Nucleus accumbens (tissue), 56 donors: Measurements from ENCODE around the gene PDAP1.
"Not testable (repeated sequence)": the region's sequence is repeated elsewhere in the genome, so short reads cannot be mapped to it uniquely, and the experiment has no call there.

ENCODE experiments used
- DNase-seq, 56 donors: peaks; one replicate each; lab custom pipeline; 2025; lab: John Stamatoyannopoulos, UW

The PDAP1 gene

DNA sequence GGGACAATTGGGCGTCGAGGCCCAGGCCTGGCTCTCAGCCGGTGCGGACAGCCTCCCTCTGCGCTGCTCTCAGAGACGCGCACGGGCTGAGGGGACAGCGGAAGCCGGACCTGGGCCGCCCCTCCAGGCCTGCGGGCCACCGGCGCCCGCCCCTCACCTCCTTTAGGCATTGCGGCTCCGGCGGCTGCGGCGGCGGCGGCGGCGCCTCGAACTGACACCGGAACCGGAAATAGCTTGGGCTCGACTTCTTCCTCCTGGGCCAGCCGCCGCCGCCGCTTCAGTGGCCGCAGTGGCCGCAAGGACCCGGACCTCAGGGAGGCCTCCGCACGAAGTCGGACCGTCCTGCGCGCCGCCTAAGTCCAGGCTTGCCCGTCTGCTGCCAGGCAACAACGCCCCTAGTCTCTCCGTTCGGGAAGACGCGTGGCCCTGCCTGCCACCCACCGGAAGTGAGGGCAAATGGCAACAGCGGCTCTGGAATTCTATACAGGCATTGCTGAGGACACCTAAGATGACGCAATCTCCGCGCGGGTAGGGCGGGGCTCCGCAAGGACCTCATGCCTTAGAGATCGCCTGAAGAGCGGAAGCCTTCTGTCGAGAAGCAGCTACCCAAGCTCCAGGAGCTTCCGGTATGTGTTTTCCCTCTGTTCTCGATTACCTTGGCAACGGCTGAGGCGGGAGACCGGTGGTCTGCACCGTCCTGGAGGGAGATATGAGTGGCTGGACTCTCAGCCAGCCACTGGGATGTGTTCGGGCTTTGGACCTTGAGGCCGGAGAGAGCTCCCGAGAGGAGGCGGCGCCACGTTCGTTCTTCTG is at the start of gene PDAP1, which contains the start of gene BUD31:
PDAP1 (minus strand) TSS at position 219 of the 813 bp plus-strand sequence; CDS start at position 170, 49 bp downstream.
BUD31 (plus strand) TSS at position 591 of the 813 bp plus-strand sequence. CDS start 2,124 bp downstream, outside the sequence.
- peak; percentile 73 to 100 (median 94) for DNase-seq

GRCh38 chr7:99457650-99458493 is 49.5 kb upstream of the PDAP1 start:
- no peak for DNase-seq

DNA sequence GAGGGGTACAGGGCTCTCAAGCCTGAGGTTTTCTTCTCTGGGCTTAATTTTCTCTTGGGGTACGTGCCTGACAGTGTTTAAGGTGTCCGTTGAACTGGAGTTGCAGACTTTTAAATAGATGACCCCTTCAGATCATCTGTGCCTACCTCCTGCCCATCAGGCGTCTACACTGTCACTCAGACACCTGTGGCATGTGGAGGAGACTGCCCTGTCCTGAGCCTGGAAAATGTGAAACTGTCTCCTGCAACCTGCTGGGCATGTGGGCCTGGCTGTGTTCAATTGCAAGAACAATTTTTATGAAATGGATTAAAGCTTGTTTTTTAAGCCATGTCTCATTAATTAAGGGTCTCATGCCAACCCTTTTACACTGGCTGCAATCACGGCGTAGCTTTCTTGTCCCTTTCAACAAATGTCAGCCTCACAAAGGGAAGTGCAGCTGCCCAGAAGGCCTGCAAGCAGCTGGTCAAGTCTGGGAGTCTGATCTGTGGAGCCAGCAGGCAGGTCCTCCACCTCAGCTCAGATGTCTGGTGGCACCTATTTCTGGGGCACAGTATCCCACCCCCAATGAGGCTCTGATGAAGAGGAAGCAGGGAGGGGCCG is 48.8 kb upstream of the PDAP1 start:
- no peak for DNase-seq

DNA sequence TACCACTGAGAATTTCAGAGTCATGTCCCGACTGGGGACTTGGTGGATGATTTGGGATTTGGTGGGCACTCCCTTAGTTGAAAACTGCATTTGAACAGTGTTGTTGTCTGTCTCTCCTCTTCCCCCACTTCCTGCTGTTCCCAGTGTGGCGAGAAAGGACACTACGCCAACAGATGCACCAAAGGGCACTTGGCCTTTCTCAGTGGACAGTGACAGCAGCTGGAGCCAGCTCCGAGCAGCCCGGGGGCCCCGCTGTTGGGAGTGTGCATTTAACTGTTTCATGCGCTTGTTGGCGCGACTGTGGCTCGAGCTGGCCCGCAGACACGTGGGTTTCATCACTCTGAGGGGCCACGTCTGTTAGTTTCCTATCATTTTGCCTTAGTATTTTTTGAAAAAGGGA is 47.9 kb upstream of the PDAP1 start:
- DNase-seq: peak in 6 of 56 donors; percentile 5 to 43 (median 16)

DNA sequence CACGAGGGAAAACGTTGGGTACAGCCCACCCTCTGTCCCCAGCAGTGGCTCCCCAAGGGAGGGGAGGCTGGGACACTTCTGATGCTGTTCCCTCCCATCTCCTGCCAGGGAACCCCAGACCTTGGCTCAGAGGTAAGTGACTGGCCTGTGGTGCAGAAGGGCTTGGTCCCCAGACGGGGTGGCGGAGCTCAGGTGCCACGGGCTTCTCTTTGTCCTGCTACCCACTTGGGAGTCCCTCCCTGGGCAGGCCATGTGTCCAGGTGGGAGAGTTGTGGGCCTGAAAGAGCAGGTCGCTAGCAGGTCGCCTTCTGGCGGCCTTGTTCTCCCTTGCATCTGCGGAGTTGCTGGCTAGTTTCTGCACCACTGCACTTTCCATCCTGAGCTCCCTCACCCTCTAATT is 47.5 kb upstream of the PDAP1 start:
- no peak for DNase-seq

GRCh38 chr7:99453105-99453504 is 44.7 kb upstream of the PDAP1 start:
- peak in 9 of 56 donors; percentile 4 to 34 (median 24) for DNase-seq

- no peak for DNase-seq
Observed at GRCh38 chr7:99452541-99452940, 44.1 kb upstream of the PDAP1 start.

- peak in 13 of 56 donors; percentile 2 to 37 (median 23) for DNase-seq
Observed at GRCh38 chr7:99451936-99452335, 43.5 kb upstream of the PDAP1 start.

DNA sequence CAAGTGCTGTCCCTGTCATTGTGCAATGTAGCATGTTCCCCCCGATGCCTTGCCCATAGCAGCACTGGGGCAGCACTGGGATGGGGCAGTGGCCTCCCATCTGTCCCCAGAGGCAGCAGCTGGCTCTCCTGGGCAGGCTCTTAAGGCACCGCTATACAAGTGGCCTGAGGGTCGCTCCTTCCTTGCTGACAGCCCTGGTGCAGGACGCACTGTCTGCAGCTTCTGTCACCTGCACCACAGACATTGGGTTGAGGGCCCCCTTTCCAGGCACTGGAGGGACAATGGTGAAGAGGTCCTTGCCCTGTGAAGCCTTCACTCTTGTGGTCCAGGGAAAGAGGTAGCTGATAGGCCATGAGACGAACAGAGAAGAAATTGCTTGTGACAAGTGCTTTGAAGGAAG is 40.9 kb upstream of the PDAP1 start:
- DNase-seq: no peak

DNA sequence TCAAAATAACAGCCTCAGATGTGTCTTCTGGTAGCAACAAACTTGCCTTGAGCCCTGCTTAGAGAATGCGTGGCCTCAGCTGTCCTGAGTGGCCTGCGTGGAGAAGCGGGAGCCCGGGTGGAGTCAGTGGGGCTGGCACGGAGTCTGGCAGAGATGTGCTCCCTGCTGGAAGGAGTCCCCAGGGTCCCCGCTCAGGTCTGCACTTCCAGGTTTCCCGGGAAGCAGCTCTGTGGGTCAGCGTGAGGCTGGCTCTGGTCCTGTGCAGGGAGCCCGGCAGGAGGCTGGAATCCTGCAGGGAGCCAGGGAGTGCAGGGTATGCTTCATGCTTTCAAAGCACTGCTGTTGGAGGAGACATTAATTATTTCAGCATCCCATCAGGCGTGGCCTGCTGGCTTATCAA is 40.5 kb upstream of the PDAP1 start:
- no peak for DNase-seq

DNA sequence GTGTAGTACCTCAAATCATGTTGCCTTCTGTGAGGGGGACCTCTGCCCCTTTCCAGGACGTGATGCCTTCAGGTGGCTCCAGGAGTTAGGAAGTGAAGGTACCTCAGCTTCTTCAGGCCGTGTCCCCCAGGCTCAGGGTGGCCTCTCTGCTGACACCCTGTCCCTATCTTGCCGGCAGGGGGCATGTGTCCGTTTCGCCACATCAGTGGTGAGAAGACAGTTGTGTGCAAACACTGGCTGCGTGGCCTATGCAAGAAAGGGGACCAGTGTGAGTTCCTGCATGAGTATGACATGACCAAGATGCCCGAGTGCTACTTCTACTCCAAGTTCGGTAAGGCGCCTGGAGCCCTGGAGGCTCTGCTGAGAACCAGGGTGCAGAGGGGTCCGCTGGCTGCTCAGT is 39.5 kb upstream of the PDAP1 start:
- DNase-seq: no peak

- no peak for DNase-seq
Observed at GRCh38 chr7:99446096-99446495, 37.7 kb upstream of the PDAP1 start.

DNA sequence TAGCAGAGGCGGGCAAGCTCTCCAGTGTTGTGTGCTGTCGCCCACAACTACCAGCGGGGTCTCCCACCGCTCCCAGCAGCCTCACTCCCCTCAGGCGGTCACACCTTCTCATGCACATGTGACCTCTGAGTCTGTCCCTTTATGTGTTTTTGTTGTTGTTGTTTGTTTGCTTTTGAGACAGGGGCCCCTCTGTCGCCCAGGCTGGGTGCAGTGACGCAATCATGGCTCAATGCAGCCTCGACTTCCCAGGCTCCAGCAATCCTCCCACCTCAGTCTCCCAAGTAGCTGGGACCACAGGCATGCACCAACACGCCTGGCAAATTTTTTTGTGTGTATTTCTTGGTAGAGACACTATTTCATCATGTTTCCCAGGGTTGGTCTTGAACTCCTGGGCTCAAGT is 31.8 kb upstream of the PDAP1 start:
- DNase-seq: no peak

GRCh38 chr7:99438573-99439480 is 30.4 kb upstream of the PDAP1 start, which contains the start of the genes CPSF4 and PTCD1:
Gene CPSF4, plus strand, starts transcription at chr7:99438943. Its CDS starts 140 bp downstream, at chr7:99439083.
Gene PTCD1, minus strand, starts transcription at chr7:99438798. Its CDS starts 3,556 bp downstream, at chr7:99435242.
- peak; percentile 60 to 97 (median 91) for DNase-seq

GRCh38 chr7:99437946-99438572 is 29.7 kb upstream of the PDAP1 start:
- DNase-seq: peak in 1 of 56 donors; percentile 7

- no peak for DNase-seq
Observed at GRCh38 chr7:99433158-99433557, 24.8 kb upstream of the PDAP1 start.

GRCh38 chr7:99431756-99432540 is 23.6 kb upstream of the PDAP1 start:
- not testable (repeated sequence) for DNase-seq

GRCh38 chr7:99429756-99430155 is 21.4 kb upstream of the PDAP1 start:
- no peak for DNase-seq
